Measurements from ENCODE around the gene CILP.
"Not testable (repeated sequence)": the region's sequence is repeated elsewhere in the genome, so short reads cannot be mapped to it uniquely, and the experiment has no call there.

CILP gene

DNA sequence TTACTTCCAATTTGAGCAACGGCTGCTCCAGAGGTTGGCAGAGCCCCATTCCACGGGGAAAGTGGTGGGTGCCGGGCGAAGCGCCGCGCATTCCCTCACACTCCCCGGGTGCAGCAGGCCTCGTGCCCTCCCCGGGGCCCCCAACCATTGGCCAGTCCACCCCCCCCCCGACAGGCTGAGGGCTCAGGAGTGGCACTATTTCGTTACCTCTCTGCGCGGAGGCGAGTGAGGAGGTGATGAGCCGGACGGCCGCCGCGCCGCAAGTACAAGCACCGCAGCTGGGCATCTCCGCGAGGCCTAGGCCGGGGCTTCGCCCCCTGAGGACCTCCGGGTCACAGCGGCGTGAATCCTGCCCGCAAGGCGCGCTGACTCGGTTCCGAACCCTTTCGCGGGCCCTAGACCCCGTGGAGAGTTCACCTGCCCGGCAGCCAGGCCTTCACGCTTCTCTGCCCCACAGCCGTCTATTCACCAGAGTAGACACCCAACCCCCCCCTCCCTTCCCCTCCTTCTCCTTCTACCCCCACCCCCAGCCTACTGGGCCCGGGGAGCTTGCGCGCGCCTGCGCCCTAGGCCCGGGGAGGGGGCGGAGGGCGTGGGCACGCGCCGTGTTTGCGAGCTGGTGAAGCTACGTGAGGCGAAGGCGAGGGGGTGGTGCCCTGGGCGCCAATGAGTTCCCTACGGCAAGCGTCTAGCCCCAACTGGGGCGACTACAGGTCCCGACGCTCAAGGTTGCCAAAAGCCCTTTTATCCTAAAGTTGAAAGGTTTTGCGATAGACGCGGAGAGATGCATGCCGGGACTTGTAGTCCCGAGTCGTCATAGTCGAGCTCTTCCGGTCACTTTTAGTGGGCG, 26.2 kb downstream of the CILP start, which contains the start of gene CLPX:
TSS of gene CLPX (minus strand) at position 475 of the 850 bp plus-strand sequence. CDS start at position 286, 189 bp downstream.
- peak; percentile 82 for DNase-seq (ENCODE audit: extremely low spot score)
- TF ChIP-seq L3MBTL2 (conservative IDR thresholded peaks at IDR 0.05): 0 out of 2 replicates have a peak, but pooled peaks have one; percentile 30
- TF ChIP-seq ELF4 (IDR thresholded peaks at IDR 0.05): 0 out of 2 replicates have a peak, but pooled peaks have one; percentile 30
- TF ChIP-seq, protein P1, sequence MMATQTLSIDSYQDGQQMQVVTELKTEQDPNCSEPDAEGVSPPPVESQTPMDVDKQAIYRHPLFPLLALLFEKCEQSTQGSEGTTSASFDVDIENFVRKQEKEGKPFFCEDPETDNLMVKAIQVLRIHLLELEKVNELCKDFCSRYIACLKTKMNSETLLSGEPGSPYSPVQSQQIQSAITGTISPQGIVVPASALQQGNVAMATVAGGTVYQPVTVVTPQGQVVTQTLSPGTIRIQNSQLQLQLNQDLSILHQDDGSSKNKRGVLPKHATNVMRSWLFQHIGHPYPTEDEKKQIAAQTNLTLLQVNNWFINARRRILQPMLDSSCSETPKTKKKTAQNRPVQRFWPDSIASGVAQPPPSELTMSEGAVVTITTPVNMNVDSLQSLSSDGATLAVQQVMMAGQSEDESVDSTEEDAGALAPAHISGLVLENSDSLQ (IDR thresholded peaks at IDR 0.05): no peak
- POLR2A ChIA-PET: interaction anchor here (0.6 to 2.8 kb wide), 25 partner anchors 10 to 684 kb away, joined by 3 to 32 read pairs (median 4); partner anchors contain the start of genes PARP16, PDCD7, RAB11A and RNU5A-1
- CTCF ChIA-PET: interaction anchor here (0.7 to 1.1 kb wide), 2 partner anchors 113 to 217 kb away, joined by 3 to 4 read pairs; no protein-coding TSS in a partner anchor

GRCh38 chr15:65184305-65184867, 26.9 kb downstream of the CILP start:
- ChIA-PET CTCF (no interaction called here), POLR2A (interaction anchor here (1.2 to 2.0 kb wide), 7 partner anchors 25 to 113 kb away, joined by 3 to 12 read pairs (median 4); no protein-coding TSS in a partner anchor)
- TF ChIP-seq, protein P1 (IDR thresholded peaks at IDR 0.05): no peak
- TF ChIP-seq FOXA1 (IDR thresholded peaks at IDR 0.05) (no peak), SUZ12 (IDR thresholded peaks at IDR 0.05) (no peak), FOXK2 (IDR thresholded peaks at IDR 0.05) (peak; percentile 70; the same call in 1 of the 2 replicates)
- peak; percentile 36 for DNase-seq (ENCODE audit: extremely low spot score)

DNA sequence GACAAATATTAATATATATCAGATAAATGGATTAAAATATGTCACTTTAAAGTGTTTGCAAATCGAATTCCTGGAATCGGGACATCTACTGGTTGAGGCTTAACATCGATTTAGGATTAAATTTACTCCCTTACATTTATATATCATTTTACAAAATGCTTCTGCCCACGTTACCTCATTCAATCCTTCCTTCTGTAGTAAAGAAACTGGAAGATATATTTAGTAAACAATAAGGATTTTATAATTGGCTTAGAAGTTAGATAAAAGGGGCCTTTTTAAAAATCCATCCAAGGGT, 27.5 kb downstream of the CILP start:
- DNase-seq (ENCODE audit: extremely low spot score): no peak
- TF ChIP-seq ELF4 (IDR thresholded peaks at IDR 0.05): no peak
- no peak for TF ChIP-seq L3MBTL2 (conservative IDR thresholded peaks at IDR 0.05)
- no peak for TF ChIP-seq FOXK2 (IDR thresholded peaks at IDR 0.05)
- TF ChIP-seq FOXA1 (IDR thresholded peaks at IDR 0.05): no peak
- no peak for TF ChIP-seq ZNF384 (IDR thresholded peaks at IDR 0.05)
- TF ChIP-seq HDGF (IDR thresholded peaks at IDR 0.05; ENCODE audit: borderline replicate concordance): no peak
- TF ChIP-seq BHLHE40 (IDR thresholded peaks at IDR 0.05; ENCODE audit: borderline replicate concordance): no peak
- TF ChIP-seq, protein P1 (IDR thresholded peaks at IDR 0.05): no peak
- TF ChIP-seq LEF1 (IDR thresholded peaks at IDR 0.05; ENCODE audit: borderline replicate concordance): no peak
- no peak for TF ChIP-seq SP1 (IDR thresholded peaks at IDR 0.05)
- TF ChIP-seq ARNT (IDR thresholded peaks at IDR 0.05): no peak
- no peak for TF ChIP-seq NFRKB (IDR thresholded peaks at IDR 0.05)
- TF ChIP-seq SUZ12 (IDR thresholded peaks at IDR 0.05): no peak
- no peak for TF ChIP-seq FOXM1 (IDR thresholded peaks at IDR 0.05; ENCODE audit: borderline replicate concordance)
- TF ChIP-seq CTBP1 (IDR thresholded peaks at IDR 0.05; ENCODE audit: borderline replicate concordance): no peak
- CTCF ChIA-PET: no interaction called here
- POLR2A ChIA-PET: interaction anchor here (1.7 to 2.0 kb wide), 2 partner anchors 26 to 89 kb away, joined by 4 to 8 read pairs; no protein-coding TSS in a partner anchor

GRCh38 chr15:65182538-65182937, 28.7 kb downstream of the CILP start:
- ChIA-PET CTCF (interaction anchor here (0.6 to 0.7 kb wide), 2 partner anchors 115 to 202 kb away, joined by 3 read pairs; no protein-coding TSS in a partner anchor), POLR2A (interaction anchor here (1.2 kb wide), 1 partner anchor 104 kb away, joined by 4 read pairs; the partner anchor contains the start of gene PARP16)
- TF ChIP-seq, protein P1 (IDR thresholded peaks at IDR 0.05): no peak
- no peak for TF ChIP-seq ZNF384 (IDR thresholded peaks at IDR 0.05)
- DNase-seq (ENCODE audit: extremely low spot score): no peak

GRCh38 chr15:65181582-65182353, 29.5 kb downstream of the CILP start:
- CTCF ChIA-PET: interaction anchor here (0.6 to 0.7 kb wide), 2 partner anchors 116 to 203 kb away, joined by 3 read pairs; no protein-coding TSS in a partner anchor
- not testable (repeated sequence) for DNase-seq (ENCODE audit: extremely low spot score)
- TF ChIP-seq ZNF384 (IDR thresholded peaks at IDR 0.05): peak; percentile 62; the same call in 1 of the 2 replicates
- TF ChIP-seq, protein P1 (IDR thresholded peaks at IDR 0.05): peak; percentile 91
- POLR2A ChIA-PET: interaction anchor here (0.6 to 1.2 kb wide), 2 partner anchors 105 to 123 kb away, joined by 3 to 4 read pairs; partner anchors contain the start of genes PARP16 and RNU5B-1

All from HEK293T (cell line).